Chondrocyte (in vitro differentiated cells): ENCODE measurements around the gene KIAA1328. TPM values are rescaled to one million over a fixed set of nuclear protein-coding genes. Genes with fewer than 3 reads are reported as not detected.

Experiments
- DNase-seq: peaks from one replicate; pipeline ENCODE4 v3.0.0; 2021; ENCODE audit warnings: mixed read lengths, low spot score
- H3K27ac Mint-ChIP-seq: one replicate; pipeline ENCODE4 v1.8.0; 2021; ENCODE audit warnings: mild to moderate bottlenecking, moderate library complexity, mixed read lengths; ENCODE audit not compliant: unreplicated experiment
- H3K27me3 Mint-ChIP-seq: 2 replicates; pipeline ENCODE4 v1.8.0; 2021; ENCODE audit warnings: low read depth, mixed read lengths
- H3K36me3 Mint-ChIP-seq: 2 replicates; pipeline ENCODE4 v1.8.0; 2021; ENCODE audit warnings: low read depth, mixed read lengths
- H3K4me1 Mint-ChIP-seq: 2 replicates; pipeline ENCODE4 v1.8.0; 2021; ENCODE audit warnings: low read depth, mild to moderate bottlenecking, mixed read lengths
- H3K4me3 Mint-ChIP-seq: one replicate; pipeline ENCODE4 v1.8.0; 2021; ENCODE audit warnings: mild to moderate bottlenecking, moderate library complexity, mixed read lengths; ENCODE audit not compliant: unreplicated experiment
- H3K9me3 Mint-ChIP-seq: 2 replicates; pipeline ENCODE4 v1.8.0; 2021; ENCODE audit warnings: low read depth, mixed read lengths
- CTCF ChIP-seq: fragments of 200-600 bp; sonication (generic); IDR thresholded peaks from 2 replicates; pipeline ENCODE4 v1.5.0; 2021; ENCODE audit warnings: antibody characterized with exemption, mild to moderate bottlenecking, moderate library complexity
- total RNA-seq: library from RNA; stranded (reverse); gene quantifications from 3 replicates; pipeline ENCODE4 v1.2.1, GENCODE V29; 2021

Gene KIAA1328
- total RNA-seq, 1 donor from 2014 or later = 6.3 TPM

- TF ChIP-seq CTCF = no peak
- peaks cover 1% of the 10 kb centered on the region for H3K36me3 Mint-ChIP-seq
- H3K27ac Mint-ChIP-seq = no peak overlapping the region
- H3K4me3 Mint-ChIP-seq = no peak overlapping the region
- H3K27me3 Mint-ChIP-seq = no peaks in the 10 kb centered on the region
- DNase-seq = no peak
- H3K9me3 Mint-ChIP-seq = peaks cover 5% of the 10 kb centered on the region
- H3K4me1 Mint-ChIP-seq = no peaks in the 10 kb centered on the region
These were observed 378.4 kb downstream of the KIAA1328 start for GRCh38 chr18:37207343-37207742.

- no peak for DNase-seq
- Mint-ChIP-seq H3K9me3 (peaks cover 8% of the 10 kb centered on the region), H3K4me3 (no peak overlapping the region), H3K4me1 (no peaks in the 10 kb centered on the region), H3K36me3 (peaks cover 3% of the 10 kb centered on the region), H3K27ac (no peak overlapping the region), H3K27me3 (no peaks in the 10 kb centered on the region)
- TF ChIP-seq CTCF = no peak
These were observed 381.9 kb downstream of the KIAA1328 start for GRCh38 chr18:37210781-37211180.

GRCh38 chr18:37218022-37218590 is 389.2 kb downstream of the KIAA1328 start:
- Mint-ChIP-seq H3K4me1 (peaks cover 7% of the 10 kb centered on the region), H3K9me3 (peaks cover 11% of the 10 kb centered on the region), H3K27ac (no peak overlapping the region), H3K27me3 (no peaks in the 10 kb centered on the region), H3K36me3 (peaks cover 6% of the 10 kb centered on the region), H3K4me3 (no peak overlapping the region)
- TF ChIP-seq CTCF = no peak
- DNase-seq = no peak

- H3K4me1 Mint-ChIP-seq = peaks cover 7% of the 10 kb centered on the region
These were observed 390.3 kb downstream of the KIAA1328 start for GRCh38 chr18:37219257-37219656.

GRCh38 chr18:37222354-37222998 is 393.5 kb downstream of the KIAA1328 start:
- Mint-ChIP-seq H3K9me3 (no peaks in the 10 kb centered on the region), H3K27me3 (no peaks in the 10 kb centered on the region), H3K4me1 (peaks cover 7% of the 10 kb centered on the region), H3K36me3 (peaks cover 2% of the 10 kb centered on the region), H3K4me3 (no peak overlapping the region), H3K27ac (no peak overlapping the region)
- no peak for DNase-seq
- TF ChIP-seq CTCF = no peak

More at GRCh38 chr18:37219257-37219656, 390.3 kb downstream of the KIAA1328 start:
- Mint-ChIP-seq H3K4me3 (no peak overlapping the region), H3K9me3 (peaks cover 9% of the 10 kb centered on the region), H3K27me3 (no peaks in the 10 kb centered on the region), H3K27ac (no peak overlapping the region), H3K36me3 (peaks cover 6% of the 10 kb centered on the region)
- DNase-seq = no peak
- TF ChIP-seq CTCF = no peak
